Right renal cortex interstitium (tissue), 3 donors: ENCODE measurements around the gene PIGBOS1. TPM values are rescaled to one million over a fixed set of nuclear protein-coding genes. Genes with fewer than 3 reads are reported as not detected.

ENCODE experiments used
- DNase-seq, 3 donors: peaks; one replicate each; pipeline ENCODE4 v3.0.0-alpha.2; 2013; ENCODE audit warnings: low read depth in 3 of 3, low spot score in 2 of 3
- polyA plus RNA-seq, 3 donors: library from polyadenylated mRNA; unstranded; fragments of 120-200 nt; gene quantifications; one replicate each; pipeline ENCODE4 v1.2.1, GENCODE V29; 2013; ENCODE audit not compliant: insufficient read length in 3 of 3

Gene PIGBOS1
- polyA plus RNA-seq, 3 donors, result 15.2 to 17.1 (median 16.1) TPM

- DNase-seq, result no peak
Observed at GRCh38 chr15:55268176-55268695, 50.7 kb downstream of the PIGBOS1 start.

GRCh38 chr15:55267401-55268175, 51.3 kb downstream of the PIGBOS1 start:
- no peak for DNase-seq

Other genes with a start within 250 kb of the PIGBOS1 start
- 100 to 1,000 TPM; 131 to 145 (median 139) TPM for gene RSL24D1, start 122.2 kb downstream of the PIGBOS1 start, polyA plus RNA-seq
- 10 to 100 TPM; 15.9 to 19.2 (median 18.7) TPM for gene RAB27A, start 29.3 kb downstream of the PIGBOS1 start, polyA plus RNA-seq
- 10 to 100 TPM; 17.6 to 19.7 (median 18.3) TPM for gene PIGB, start 99 bp upstream of the PIGBOS1 start, polyA plus RNA-seq
- gene CCPG1, start 89.2 kb upstream of the PIGBOS1 start, polyA plus RNA-seq, result 10 to 100 TPM; 59.3 to 66.0 (median 59.5) TPM
- 1 to 10 TPM; 6.3 to 8.1 (median 6.7) TPM for gene PIERCE2, start 89.4 kb upstream of the PIGBOS1 start, polyA plus RNA-seq
- gene DNAAF4, start 189.1 kb upstream of the PIGBOS1 start, polyA plus RNA-seq, result 10 to 100 TPM in 2 of 3 donors, 1 to 10 TPM in 1; 9.5 to 10.2 (median 10.2) TPM